RWPE1 (cell line): ENCODE measurements around the gene TTC28.

Experiments used
- CTCF ChIA-PET: fragments of 350-600 bp; sonication (Branson Sonifier 250); formaldehyde crosslinking; extraction: SDS; loops from one replicate; lab custom pipeline; 2021; lab: Yijun Ruan, JAX
- POLR2A ChIA-PET: fragments of 400-600 bp; formaldehyde crosslinking; extraction: SDS; loops from one replicate; lab custom pipeline; 2020; ENCODE audit warnings: antibody characterized with exemption; ENCODE audit not compliant: low non-redundant PET; lab: Yijun Ruan, JAX
- DNase-seq: peaks from one replicate; pipeline ENCODE4 v3.0.0; 2012; ENCODE audit warnings: low spot score
- H3K27ac ChIP-seq: fragments of 450-650 bp; 2 replicates; pipeline ENCODE4 v1.5.1; 2017
- CTCF ChIP-seq: fragments of 450-650 bp; conservative IDR thresholded peaks from 2 replicates; pipeline ENCODE4 v1.5.1; 2017; ENCODE audit warnings: low read depth, mild to moderate bottlenecking

The TTC28 gene

DNA sequence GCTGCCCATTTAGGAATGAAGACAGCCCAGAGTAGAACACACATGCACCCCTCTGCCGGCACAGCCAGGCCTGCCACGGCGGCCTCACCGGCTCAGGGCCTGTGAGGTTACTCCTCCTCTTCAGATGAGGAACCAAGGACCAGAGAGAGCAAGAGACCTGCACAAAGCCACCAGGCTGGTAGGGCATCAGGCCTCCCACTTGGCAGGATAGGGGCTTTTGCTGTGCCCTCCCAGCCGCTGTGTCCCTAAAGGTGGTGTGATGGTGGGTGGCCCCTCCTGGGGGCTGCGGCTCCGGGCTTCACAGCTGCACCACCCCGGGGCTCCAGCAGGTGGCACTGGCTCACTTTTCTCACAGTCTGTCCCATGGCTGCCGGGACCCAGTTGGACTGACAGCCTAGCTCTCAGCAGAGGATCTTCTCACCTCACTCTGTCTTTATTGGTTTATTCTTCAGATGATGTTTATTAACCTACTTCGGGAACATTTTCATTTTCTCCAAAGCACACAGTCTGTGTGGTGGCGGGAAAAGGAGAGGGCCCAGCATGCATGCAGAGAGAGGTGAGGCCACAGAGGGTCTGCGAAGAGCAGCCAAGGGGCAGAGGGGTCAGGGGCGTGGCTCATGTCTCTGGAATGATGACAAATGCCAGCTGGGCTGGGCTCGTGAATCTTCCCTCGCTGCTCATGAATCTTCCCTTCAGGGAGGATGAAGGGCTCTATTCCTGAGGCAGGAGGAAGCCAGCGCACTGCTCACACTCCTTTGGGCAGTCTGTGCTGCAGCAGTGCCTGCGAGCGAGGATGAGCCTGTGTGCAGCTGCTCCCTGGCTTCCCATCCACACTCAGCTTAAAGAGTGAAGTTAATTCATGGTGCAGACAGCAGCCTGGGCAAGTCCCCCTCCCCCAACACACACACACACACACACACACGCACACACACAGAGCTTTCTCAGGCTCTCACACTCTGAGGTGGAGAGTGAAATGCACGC is 659.5 kb downstream of the TTC28 start:
- DNase-seq = peak; percentile 53
- CTCF ChIA-PET = interaction anchor here (0.6 to 1.0 kb wide), 5 partner anchors 13 to 854 kb away, joined by 3 to 4 read pairs (median 3); no protein-coding TSS in a partner anchor

DNA sequence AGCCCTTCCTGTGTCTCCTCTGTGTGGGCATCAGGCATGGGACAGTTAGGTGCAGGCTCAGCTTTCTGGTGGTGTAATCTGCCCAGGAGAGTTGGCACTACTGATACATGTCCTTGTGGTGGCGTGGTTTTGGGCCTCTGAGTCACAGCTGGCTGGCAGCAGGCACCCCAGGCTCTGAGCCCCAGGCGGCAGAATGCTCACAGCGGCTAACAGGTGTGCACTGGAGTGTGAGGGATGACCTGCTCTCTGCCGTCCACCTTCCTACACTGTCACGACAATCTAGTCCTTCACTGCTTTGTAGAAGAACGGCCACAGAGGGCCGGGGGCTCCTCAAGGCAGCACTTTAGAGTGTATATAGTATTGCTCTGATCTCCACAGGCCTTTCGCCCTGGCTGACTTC is 660.3 kb downstream of the TTC28 start:
- ChIA-PET POLR2A (no interaction called here), CTCF (interaction anchor here (0.5 to 1.0 kb wide), 5 partner anchors 208 to 810 kb away, joined by 3 to 4 read pairs (median 3); no protein-coding TSS in a partner anchor)
- DNase-seq = no peak
- peak overlapping the region; percentile 47 for H3K27ac ChIP-seq
- TF ChIP-seq CTCF = no peak

More for the DNA sequence above, 659.5 kb downstream of the TTC28 start:
- peak overlapping the region; percentile 47 for H3K27ac ChIP-seq
- TF ChIP-seq CTCF = peak; percentile 93
- POLR2A ChIA-PET = no interaction called here

DNA sequence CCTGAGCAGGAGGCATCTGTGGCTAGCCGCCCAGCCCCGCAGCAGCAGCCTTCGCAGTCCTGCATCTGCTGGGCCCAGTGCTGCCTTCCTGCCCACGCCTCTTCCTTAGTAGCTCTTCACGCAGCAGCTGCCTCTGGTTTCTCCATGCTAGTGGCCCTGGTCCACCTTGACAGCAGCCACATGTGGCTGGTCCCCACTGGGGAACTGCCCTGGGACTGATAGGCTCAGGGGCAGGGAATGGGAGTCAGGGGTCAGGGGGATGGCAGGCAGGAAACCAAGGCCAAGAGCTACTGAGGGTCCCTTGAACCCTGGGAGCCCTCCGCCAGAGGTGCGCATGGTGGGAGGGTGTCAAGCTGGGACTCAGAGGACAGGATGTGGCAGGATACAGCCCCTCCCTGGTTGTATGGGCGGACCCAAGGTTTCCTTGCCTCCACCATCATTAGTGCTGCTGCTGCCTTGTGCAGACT is 661.1 kb downstream of the TTC28 start:
- POLR2A ChIA-PET = no interaction called here

DNA sequence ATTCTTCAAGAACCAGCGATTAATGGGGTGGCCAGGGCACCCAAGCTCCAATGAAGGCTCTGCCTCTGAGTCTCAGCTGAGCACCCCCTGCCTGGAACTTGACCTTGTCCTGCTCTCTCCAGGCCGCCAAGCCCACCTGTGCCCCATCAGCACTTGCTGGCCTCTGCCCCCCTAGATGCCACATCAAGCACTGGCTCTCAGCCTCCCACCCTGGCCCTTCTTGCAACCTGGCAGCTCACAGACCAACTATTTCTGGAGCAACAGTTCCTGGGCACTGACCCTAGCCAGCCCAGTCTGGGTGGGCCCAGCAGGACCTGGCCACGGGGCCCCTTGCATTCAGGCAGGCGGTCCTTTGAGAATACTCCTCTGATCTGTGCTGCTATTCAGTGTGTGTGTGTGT is 661.8 kb downstream of the TTC28 start:
- POLR2A ChIA-PET = no interaction called here
- CTCF ChIA-PET = no interaction called here
- DNase-seq = no peak
- H3K27ac ChIP-seq = no peak overlapping the region
- TF ChIP-seq CTCF = no peak

More for the DNA sequence above, 661.1 kb downstream of the TTC28 start:
- DNase-seq = no peak
- CTCF ChIA-PET = interaction anchor here (0.7 kb wide), 1 partner anchor 421 kb away, joined by 3 read pairs; no protein-coding TSS in a partner anchor
- TF ChIP-seq CTCF = no peak
- H3K27ac ChIP-seq = no peak overlapping the region

- ChIA-PET POLR2A (no interaction called here), CTCF (interaction anchor here (0.7 kb wide), 1 partner anchor 8 kb away, joined by 3 read pairs; no protein-coding TSS in a partner anchor)
- no peak overlapping the region for H3K27ac ChIP-seq
- no peak for TF ChIP-seq CTCF
- no peak for DNase-seq
These were observed 662.2 kb downstream of the TTC28 start for GRCh38 chr22:28017558-28017820.

DNA sequence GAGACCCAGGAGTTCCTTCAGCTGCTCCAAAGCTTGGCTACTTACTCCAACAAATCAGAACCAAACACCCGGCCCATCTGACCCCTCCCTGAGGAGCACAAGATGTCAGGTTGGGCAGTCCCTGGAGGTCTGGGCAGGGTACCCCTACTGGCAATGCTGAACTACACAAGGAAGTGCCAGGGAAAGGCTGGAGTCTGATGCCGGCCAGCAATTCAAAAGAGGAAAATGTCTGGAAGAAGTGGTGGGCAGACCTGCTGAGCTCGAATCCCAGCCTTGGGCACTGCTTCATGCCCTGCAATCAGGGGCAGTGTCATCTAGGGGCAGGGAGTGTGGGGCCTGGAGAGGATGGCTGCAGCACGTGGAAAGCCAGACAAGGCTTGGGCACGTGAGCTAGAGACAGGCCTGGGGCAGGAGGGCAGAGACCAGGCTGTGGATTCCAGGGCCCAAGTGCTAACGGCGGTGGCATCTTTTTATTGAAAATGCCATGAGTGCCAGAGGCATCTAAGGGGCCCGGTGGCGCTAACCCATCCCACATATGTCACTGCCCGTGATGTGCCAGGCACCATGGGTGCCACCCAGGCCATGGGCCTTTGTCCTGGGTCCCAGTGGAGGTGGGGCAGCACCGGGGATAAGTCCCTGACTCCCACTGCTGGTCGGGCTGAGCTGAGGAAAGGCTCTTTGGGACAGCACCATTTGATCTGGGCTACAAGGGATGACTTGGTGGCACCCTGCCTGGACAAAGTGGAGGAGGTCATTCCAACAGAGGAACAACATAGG is 662.7 kb downstream of the TTC28 start:
- POLR2A ChIA-PET = no interaction called here
- CTCF ChIA-PET = interaction anchor here (0.6 to 0.7 kb wide), 2 partner anchors 8 to 811 kb away, joined by 3 read pairs; no protein-coding TSS in a partner anchor

More for the DNA sequence above, 662.7 kb downstream of the TTC28 start:
- no peak for DNase-seq
- TF ChIP-seq CTCF = no peak
- no peak overlapping the region for H3K27ac ChIP-seq
